Astrocyte of the cerebellum (primary cell): ENCODE measurements around the gene ADAMTS16.

ENCODE experiments used
- DNase-seq: peaks from one replicate; pipeline ENCODE4 v3.0.0-alpha.2; 2011; ENCODE audit warnings: low read depth
- H3K4me3 ChIP-seq: 2 replicates; pipeline ENCODE4 v1.5.1; 2011; ENCODE audit warnings: mild to moderate bottlenecking, low read depth, low read length, moderate library complexity
- in situ Hi-C: cut with HindIII; loops from 2 replicates; pipeline ENCODE4 v1.10.0; 2017; ENCODE audit warnings: low sequenced_read_pairs
- TF ChIP-seq, protein P1 (sequence below): IDR thresholded peaks from 2 replicates; pipeline ENCODE4 v1.5.1; 2012; ENCODE audit warnings: low read length, low read depth, moderate library complexity, mild to moderate bottlenecking; ENCODE audit errors: missing control alignments

ADAMTS16 gene

DNA sequence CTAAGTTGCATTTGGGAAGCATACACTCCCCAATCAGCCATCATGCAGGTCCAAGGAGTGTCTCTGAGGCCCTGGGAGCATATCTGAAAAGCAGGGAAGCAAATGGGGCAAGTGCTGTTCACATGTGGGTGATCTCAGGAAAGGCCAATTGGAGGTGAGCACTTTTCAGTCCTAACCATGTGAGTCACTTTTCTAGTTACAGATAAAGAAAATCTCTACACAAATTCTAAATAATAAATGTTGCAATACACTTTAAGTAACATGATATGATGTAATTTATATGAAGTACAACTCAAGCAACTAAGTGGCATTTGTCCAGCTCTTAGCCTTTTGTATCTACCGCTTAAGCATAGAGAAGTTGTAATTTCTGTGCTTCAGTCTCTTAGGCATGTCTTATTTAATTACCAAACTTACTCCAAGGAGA, 18.4 kb downstream of the ADAMTS16 start:
- no peak overlapping the region for H3K4me3 ChIP-seq
- in situ Hi-C loops, result no loop called here
- DNase-seq, result no peak
- TF ChIP-seq, protein P1, sequence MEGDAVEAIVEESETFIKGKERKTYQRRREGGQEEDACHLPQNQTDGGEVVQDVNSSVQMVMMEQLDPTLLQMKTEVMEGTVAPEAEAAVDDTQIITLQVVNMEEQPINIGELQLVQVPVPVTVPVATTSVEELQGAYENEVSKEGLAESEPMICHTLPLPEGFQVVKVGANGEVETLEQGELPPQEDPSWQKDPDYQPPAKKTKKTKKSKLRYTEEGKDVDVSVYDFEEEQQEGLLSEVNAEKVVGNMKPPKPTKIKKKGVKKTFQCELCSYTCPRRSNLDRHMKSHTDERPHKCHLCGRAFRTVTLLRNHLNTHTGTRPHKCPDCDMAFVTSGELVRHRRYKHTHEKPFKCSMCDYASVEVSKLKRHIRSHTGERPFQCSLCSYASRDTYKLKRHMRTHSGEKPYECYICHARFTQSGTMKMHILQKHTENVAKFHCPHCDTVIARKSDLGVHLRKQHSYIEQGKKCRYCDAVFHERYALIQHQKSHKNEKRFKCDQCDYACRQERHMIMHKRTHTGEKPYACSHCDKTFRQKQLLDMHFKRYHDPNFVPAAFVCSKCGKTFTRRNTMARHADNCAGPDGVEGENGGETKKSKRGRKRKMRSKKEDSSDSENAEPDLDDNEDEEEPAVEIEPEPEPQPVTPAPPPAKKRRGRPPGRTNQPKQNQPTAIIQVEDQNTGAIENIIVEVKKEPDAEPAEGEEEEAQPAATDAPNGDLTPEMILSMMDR, result no peak

DNA sequence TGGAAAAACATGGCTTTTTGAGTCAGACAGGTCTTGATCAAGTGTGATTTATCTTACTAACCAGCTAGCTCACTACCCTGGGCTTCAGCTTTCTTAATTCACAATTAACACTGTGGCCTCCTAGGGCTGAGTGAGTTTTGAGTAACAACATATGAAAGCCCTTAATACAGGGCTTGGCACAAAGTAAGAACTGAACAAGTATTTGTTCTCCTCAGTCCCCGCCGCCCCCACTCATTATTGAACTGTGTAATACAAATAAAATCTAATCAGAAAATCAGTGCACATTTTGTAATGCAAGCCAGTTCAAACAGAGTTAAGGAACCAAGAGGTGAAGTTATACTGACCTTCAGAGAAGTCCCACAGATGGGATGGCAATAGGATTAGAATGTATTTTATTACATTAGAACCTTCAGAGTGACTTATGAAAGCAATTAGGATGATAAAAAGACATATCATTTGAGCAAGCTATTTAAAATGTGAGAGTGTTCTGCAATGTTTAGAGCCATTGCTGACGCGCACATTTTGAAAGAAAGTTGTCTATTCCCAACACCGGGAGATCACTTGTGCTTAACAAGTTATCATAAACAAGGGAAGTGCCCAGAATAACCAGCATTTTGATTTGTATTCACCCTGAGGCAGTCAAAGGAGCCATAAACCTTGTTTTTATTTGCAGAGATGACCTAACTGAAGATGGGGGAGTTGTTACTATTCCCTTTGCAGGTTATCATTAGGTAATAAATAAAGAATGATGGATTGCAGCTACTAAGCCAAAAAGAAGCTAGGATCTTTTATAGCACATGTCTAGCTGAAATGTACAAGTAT, 19.4 kb downstream of the ADAMTS16 start:
- TF ChIP-seq, protein P1, result no peak
- no peak for DNase-seq
- H3K4me3 ChIP-seq, result no peak overlapping the region
- in situ Hi-C loops, result no loop called here

DNA sequence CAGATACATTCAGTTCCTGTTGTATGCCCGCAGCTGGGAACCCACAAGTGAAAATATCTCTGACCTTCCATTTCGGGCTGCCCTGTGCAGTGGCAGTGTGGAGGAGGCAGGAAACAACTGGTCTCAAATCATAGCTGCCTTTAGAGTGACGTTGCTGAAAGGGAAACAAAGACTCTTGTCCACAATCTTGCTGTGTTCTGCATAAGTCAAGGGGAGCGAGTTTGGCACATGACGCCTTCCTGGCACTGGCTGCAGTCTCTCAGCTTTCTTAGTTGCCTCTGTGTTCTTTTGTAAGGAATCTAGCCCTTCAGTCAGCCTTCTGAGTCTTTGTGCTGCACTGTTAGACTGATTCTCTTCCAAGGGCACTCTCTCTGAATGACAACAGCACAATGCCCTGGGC, 24.0 kb downstream of the ADAMTS16 start:
- in situ Hi-C loops, result no loop called here
- TF ChIP-seq, protein P1, result no peak
- no peak for DNase-seq
- no peak overlapping the region for H3K4me3 ChIP-seq

DNA sequence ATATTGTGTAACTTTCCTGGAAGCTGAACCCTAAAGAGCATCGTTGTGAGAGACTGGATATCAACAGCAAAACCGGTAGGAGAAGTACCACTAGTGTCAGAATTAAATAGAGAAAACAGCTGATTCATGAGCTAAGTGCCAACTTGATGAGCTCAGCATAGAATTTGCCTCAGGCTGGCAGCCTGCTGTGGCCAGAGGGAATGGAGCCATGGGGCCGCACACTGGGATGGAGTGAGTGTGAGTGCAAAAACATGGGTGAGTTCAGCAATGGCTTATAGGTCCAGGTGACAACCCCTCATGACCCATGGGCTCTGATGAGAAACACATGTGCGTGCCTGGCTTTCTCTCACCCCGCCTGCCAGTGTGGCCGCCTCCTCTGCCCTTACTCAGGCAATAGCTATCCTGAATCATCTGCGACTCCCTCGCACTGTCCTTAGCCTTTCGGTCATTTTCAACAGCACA, 25.4 kb downstream of the ADAMTS16 start:
- in situ Hi-C loops, result no loop called here
- TF ChIP-seq, protein P1, result no peak

DNA sequence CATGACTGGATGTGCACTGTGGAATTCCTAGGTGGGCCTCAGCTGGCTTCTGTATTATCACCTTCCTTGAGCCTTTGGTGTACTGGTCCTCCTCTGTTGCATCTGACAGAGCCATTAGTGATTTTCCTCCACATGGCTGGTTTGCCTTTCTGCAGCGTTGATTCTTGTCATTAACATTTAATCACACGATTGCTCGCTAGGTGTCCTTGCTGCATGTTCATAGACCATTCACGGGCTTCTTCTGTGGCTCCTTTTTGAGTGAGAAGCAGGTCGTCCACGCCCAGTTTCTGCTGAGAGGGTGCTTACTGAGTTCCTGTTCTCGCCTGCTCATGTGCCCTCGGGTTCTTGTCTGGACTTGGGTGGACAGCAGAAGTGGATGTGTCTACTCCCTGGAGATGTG, 29.3 kb downstream of the ADAMTS16 start:
- in situ Hi-C loops, result no loop called here
- no peak overlapping the region for H3K4me3 ChIP-seq
- TF ChIP-seq, protein P1, result no peak
- no peak for DNase-seq

More for the DNA sequence above, 25.4 kb downstream of the ADAMTS16 start:
- DNase-seq, result no peak
- H3K4me3 ChIP-seq, result no peak overlapping the region

DNA sequence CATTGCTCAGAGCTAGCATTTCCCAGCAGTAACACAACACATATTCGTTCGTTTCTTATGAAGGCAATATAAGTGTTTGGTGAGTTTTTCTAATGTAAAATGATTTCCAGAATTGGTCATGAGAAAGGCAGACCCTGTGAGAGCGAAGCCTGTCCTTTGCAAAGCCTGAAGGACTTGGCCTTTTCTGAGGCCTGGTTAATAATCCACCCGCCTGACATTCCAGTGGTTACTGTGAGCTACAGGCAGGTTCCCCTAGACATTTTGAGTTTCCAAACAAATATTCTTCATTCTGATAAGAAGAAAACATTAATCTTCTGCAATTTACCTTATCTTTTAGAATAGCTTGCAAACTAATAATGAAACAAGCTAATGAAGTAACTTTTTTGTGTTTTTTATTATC, 38.0 kb downstream of the ADAMTS16 start:
- in situ Hi-C loops, result loop anchor here (5.0 kb wide), 1 partner anchor 49 kb away; no protein-coding TSS in a partner anchor

More for the DNA sequence above, 38.0 kb downstream of the ADAMTS16 start:
- DNase-seq, result no peak
- H3K4me3 ChIP-seq, result no peak overlapping the region
- TF ChIP-seq, protein P1, result no peak
